Measurements from ENCODE around the gene TMEM54.

DNA sequence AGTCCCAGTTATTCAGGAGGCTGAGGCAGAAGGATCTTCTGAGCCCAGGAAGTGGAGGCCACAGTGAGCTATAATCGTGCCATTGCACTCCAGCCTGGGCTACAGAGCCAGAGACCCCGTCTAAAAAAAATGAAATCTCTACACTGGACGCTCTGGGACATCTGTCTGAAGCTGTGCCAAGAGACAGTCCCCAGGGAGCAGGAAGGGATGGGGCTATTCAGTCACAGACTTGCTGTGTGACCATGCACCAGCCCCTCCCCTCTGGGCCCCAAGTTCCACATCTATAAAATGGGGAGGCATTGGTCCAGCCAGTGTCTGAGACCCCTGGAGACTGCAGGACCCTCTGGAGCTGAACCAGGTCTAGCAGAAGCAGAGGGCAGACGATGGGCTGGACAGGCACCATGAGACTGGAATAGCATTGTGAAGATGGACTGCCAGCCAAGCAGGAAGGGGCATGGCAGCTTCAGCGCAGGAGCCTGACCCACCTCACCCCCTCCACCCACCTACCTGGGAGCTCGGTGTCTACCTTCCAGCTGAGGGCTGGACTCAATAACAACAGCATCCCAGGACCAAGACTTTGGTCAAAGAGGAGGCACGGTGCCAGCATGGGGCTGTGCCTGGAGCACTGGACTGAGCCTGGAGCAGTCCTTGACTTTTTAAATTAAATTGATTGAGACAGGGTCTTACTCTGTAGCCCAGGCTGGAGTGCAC lies 1.4 kb downstream of the TMEM54 start:
- TF ChIP-seq, protein P1, sequence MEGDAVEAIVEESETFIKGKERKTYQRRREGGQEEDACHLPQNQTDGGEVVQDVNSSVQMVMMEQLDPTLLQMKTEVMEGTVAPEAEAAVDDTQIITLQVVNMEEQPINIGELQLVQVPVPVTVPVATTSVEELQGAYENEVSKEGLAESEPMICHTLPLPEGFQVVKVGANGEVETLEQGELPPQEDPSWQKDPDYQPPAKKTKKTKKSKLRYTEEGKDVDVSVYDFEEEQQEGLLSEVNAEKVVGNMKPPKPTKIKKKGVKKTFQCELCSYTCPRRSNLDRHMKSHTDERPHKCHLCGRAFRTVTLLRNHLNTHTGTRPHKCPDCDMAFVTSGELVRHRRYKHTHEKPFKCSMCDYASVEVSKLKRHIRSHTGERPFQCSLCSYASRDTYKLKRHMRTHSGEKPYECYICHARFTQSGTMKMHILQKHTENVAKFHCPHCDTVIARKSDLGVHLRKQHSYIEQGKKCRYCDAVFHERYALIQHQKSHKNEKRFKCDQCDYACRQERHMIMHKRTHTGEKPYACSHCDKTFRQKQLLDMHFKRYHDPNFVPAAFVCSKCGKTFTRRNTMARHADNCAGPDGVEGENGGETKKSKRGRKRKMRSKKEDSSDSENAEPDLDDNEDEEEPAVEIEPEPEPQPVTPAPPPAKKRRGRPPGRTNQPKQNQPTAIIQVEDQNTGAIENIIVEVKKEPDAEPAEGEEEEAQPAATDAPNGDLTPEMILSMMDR (IDR thresholded peaks at IDR 0.05), result no peak
- TF ChIP-seq POLR2AphosphoS5 (IDR thresholded peaks at IDR 0.05) (no peak), POLR2A (IDR thresholded peaks at IDR 0.05) (no peak)

Measured in sigmoid colon (tissue), 4 donors.